Sigmoid colon (tissue), 4 donors: ENCODE results near the gene NAA16.

Experiments
- CTCF ChIP-seq, 4 experiments: fragments of 450-650 bp in 3 of 4; fragments of 200-600 bp in 1 of 4; IDR thresholded peaks; one replicate each; pipeline ENCODE4 v1.5.1; 2016 to 2019; ENCODE audit warnings: antibody characterized with exemption in 4 of 4, mild to moderate bottlenecking in 3 of 4, moderate library complexity in 2 of 4
- EP300 ChIP-seq, 4 donors: sonication (generic); formaldehyde crosslinking; IDR thresholded peaks; one replicate each; pipeline ENCODE4 v1.6.1; 2017; ENCODE audit warnings: antibody characterized with exemption in 4 of 4
- POLR2A ChIP-seq, 2 donors: fragments of 450-650 bp; IDR thresholded peaks; one replicate each; pipeline ENCODE4 v1.6.1; 2016; ENCODE audit warnings: antibody characterized with exemption in 2 of 2, mild to moderate bottlenecking in 2 of 2, moderate library complexity in 2 of 2

DNA sequence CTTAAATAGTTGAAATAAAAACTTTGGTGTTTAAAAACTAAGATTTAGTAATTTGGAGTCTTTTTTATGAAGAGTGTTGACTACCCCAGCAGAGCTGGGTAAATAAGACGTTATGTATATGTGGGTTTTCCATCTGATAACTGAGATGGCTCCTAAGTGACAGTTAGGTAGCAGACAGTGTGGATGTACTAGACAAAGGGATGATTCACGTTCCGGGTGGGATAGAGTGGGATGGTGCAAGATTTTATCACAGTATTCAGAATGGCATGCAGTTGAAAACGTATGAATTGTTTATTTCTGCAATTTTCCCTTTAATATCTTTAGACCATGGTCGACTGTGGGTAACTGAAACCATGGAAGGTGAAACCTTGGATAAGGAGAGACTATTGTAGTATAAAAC lies 50.4 kb downstream of the NAA16 start:
- TF ChIP-seq EP300 (IDR thresholded peaks at IDR 0.05) (no peak), CTCF (IDR thresholded peaks at IDR 0.05) (no peak), POLR2A (IDR thresholded peaks at IDR 0.05) (no peak)
